HFFc6 (cell line): ENCODE measurements around the gene AFAP1. TPM values are rescaled to one million over a fixed set of nuclear protein-coding genes. Genes with fewer than 3 reads are reported as not detected.

Experiments
- DNase-seq: peaks from one replicate; pipeline ENCODE4 v3.0.0-alpha.2; 2018
- H3K27ac Mint-ChIP-seq: 2 replicates; pipeline ENCODE4 v1.8.0; 2020; ENCODE audit warnings: mild to moderate bottlenecking, mixed read lengths
- H3K27me3 Mint-ChIP-seq: 2 replicates; pipeline ENCODE4 v1.8.0; 2021; ENCODE audit warnings: mild to moderate bottlenecking, moderate library complexity, mixed read lengths; ENCODE audit not compliant: insufficient read depth
- H3K36me3 Mint-ChIP-seq: 2 replicates; pipeline ENCODE4 v1.8.0; 2021; ENCODE audit warnings: low read depth, mixed read lengths
- H3K4me1 Mint-ChIP-seq: 2 replicates; pipeline ENCODE4 v1.8.0; 2020; ENCODE audit warnings: low read depth, mixed read lengths
- H3K4me3 Mint-ChIP-seq: 2 replicates; pipeline ENCODE4 v1.8.0; 2020; ENCODE audit warnings: mild to moderate bottlenecking, moderate library complexity, mixed read lengths
- H3K9me3 Mint-ChIP-seq: 2 replicates; pipeline ENCODE4 v1.8.0; 2020; ENCODE audit warnings: mild to moderate bottlenecking, mixed read lengths
- total RNA-seq, 6 experiments: library from RNA; stranded (reverse); fragmentation: NEBNext Ultra II Directional; extraction: Animal tissue kit (Norgen Biotek cat#: 25700); gene quantifications; 2 replicates in 1 of 6; 3 replicates in 5 of 6; pipeline ENCODE4 v1.2.3, GENCODE V29; 2021
- TF ChIP-seq, protein P1 (sequence below): fragments of 200-600 bp; sonication (generic); IDR thresholded peaks from 2 replicates; pipeline ENCODE4 v1.5.0; 2021; ENCODE audit warnings: antibody characterized with exemption, mild to moderate bottlenecking

Gene AFAP1
- total RNA-seq, 6 experiments from 2014 or later = 99.7 to 116 (median 107) TPM

DNA sequence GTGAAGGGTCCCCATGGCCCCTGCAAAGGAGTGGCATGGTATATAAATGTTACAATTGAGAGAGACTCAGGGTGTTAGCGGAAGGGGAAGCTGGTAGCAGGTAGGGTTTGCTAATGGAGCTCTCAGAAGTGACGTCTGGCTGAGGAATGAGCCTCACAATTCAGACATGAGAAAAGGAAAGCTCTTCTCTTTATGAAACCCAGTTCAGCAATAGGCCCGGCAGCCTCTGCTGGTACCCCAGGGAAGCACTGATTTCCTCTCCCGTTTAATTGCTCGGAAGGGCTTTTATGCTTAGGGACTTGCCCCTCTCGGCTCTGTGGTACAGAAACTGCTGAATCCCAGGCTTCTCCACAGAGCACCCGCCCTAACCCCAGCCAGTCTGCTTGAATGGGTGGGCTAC is 19.4 kb upstream of the AFAP1 start:
- no peak overlapping the region; the same call in 1 of the 2 replicates for H3K27ac Mint-ChIP-seq
- H3K27me3 Mint-ChIP-seq = peaks cover 3% of the 10 kb centered on the region
- H3K4me1 Mint-ChIP-seq = peaks cover 54% of the 10 kb centered on the region
- H3K9me3 Mint-ChIP-seq = no peaks in the 10 kb centered on the region
- H3K4me3 Mint-ChIP-seq = no peak overlapping the region
- DNase-seq = no peak
- no peaks in the 10 kb centered on the region for H3K36me3 Mint-ChIP-seq
- TF ChIP-seq, protein P1, sequence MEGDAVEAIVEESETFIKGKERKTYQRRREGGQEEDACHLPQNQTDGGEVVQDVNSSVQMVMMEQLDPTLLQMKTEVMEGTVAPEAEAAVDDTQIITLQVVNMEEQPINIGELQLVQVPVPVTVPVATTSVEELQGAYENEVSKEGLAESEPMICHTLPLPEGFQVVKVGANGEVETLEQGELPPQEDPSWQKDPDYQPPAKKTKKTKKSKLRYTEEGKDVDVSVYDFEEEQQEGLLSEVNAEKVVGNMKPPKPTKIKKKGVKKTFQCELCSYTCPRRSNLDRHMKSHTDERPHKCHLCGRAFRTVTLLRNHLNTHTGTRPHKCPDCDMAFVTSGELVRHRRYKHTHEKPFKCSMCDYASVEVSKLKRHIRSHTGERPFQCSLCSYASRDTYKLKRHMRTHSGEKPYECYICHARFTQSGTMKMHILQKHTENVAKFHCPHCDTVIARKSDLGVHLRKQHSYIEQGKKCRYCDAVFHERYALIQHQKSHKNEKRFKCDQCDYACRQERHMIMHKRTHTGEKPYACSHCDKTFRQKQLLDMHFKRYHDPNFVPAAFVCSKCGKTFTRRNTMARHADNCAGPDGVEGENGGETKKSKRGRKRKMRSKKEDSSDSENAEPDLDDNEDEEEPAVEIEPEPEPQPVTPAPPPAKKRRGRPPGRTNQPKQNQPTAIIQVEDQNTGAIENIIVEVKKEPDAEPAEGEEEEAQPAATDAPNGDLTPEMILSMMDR = no peak

DNA sequence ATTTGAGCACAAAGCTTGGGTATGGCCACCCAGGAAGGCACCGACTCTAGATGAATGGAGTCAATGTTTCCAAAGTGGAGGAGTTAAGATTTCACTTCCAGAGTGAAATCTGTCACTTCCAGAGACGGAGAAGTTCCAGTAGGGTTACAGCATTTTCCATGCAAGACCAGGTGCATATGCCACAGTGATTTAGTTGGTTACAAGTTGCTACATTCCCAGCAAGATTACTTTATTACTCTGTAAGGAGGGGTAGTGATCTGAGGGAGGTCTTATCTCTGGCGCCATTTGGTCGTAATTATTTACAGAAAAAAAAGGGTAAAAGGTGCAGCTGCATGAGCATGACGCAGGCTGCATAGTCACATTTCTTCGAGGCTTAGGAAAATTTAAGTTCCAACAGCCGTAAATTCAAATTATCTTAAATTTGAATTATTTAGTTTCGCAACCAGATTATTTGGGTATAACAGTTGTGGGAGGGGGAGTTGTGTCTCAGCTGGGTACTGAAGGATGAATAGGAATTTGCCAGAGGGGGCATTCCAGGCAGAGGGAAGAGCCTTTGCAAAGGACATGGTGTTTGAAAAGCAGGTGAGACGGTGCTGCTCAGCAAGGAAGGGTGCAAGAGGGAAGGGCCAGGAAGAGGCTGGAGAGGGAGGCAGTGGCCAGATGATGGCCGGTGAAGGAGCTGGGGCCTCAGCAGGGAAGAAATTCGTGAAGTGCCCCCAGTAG is 17.4 kb upstream of the AFAP1 start:
- DNase-seq = no peak
- H3K36me3 Mint-ChIP-seq = peaks cover under 1% of the 10 kb centered on the region
- peak overlapping the region; percentile 90 for H3K27ac Mint-ChIP-seq
- H3K4me3 Mint-ChIP-seq = no peak overlapping the region
- TF ChIP-seq, protein P1 = no peak
- peaks cover under 1% of the 10 kb centered on the region; the same call in 1 of the 2 replicates for H3K9me3 Mint-ChIP-seq
- H3K4me1 Mint-ChIP-seq = peaks cover 54% of the 10 kb centered on the region
- H3K27me3 Mint-ChIP-seq = no peaks in the 10 kb centered on the region; the same call in 1 of the 2 replicates

DNA sequence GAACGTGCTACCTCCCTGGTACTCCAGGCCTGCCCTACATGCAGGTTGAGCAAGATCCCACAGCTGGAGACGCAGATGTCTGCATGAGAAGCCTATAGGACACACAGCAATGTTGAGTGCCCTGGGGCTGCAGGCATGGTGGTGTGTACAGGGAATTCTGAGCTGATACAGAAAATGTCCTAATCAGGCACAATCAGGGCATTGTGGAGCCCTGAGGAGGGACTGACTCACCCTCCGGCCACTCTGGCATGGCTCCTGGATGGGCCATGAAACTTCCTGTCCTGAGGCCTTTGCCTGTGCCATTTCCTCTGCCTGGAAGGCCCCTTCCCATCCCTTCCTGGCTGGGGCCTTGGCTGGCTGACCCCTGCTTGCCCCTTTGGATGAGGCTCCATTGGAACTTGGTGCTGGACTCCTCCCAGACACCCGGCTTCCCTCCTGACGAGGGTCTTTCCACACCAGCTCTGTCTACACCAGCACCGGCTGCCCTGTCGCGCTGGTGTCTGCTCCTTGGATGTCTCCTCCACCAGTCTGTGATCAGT is 16.7 kb upstream of the AFAP1 start:
- no peak overlapping the region for H3K4me3 Mint-ChIP-seq
- TF ChIP-seq, protein P1 = no peak
- peaks cover 54% of the 10 kb centered on the region for H3K4me1 Mint-ChIP-seq
- H3K27me3 Mint-ChIP-seq = no peaks in the 10 kb centered on the region; the same call in none of the 2 replicates
- peak; percentile 91 for DNase-seq
- peaks cover 8% of the 10 kb centered on the region for H3K9me3 Mint-ChIP-seq
- H3K27ac Mint-ChIP-seq = peak overlapping the region; percentile 90
- peaks cover 9% of the 10 kb centered on the region for H3K36me3 Mint-ChIP-seq

DNA sequence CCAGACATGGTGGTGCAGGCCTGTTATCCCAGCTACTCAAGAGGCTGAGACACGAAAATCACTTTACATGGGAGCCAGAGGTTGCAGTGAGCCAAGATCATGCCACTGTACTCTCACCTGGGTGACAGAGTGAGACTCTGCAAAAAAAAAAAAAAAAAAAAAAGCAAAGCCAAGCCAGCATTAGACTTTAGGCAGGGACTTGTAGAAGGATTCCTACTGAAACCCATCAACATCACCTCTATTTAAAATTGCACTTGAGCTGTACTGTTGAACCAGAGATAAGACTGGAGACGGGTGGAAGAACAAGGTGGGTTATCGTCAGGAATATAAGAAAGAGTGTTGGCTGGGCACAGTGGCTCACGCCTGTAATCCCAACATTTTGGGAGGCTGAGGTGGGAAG is 15.7 kb upstream of the AFAP1 start:
- Mint-ChIP-seq H3K4me3 (no peak overlapping the region), H3K27me3 (no peaks in the 10 kb centered on the region; the same call in none of the 2 replicates), H3K9me3 (peaks cover 17% of the 10 kb centered on the region), H3K36me3 (peaks cover 15% of the 10 kb centered on the region), H3K27ac (peak overlapping the region; percentile 24; the same call in 1 of the 2 replicates), H3K4me1 (peaks cover 45% of the 10 kb centered on the region)
- TF ChIP-seq, protein P1 = no peak
- DNase-seq = no peak

DNA sequence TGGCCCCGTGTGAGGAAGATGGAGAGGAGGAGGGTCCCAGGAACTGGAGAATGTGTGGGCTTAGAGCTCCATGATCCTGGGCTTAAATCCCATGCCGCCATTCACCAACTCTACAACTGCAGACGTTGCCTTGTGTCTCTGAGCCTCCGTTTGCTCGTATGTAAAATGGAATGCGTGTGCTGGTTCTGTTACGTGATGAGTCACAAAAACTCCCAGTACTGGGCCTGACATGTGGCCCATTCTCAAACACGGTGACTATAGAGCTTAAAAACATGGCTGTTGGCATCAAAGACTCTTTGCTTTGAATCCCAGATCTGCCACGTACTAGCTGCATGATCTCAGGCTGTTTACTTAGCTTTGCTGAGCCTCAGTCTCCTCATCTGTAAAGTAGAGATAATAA is 13.0 kb upstream of the AFAP1 start:
- peaks cover 6% of the 10 kb centered on the region for H3K27me3 Mint-ChIP-seq
- TF ChIP-seq, protein P1 = no peak
- H3K4me3 Mint-ChIP-seq = no peak overlapping the region
- peaks cover 17% of the 10 kb centered on the region for H3K9me3 Mint-ChIP-seq
- H3K4me1 Mint-ChIP-seq = peaks cover 43% of the 10 kb centered on the region
- peaks cover 15% of the 10 kb centered on the region for H3K36me3 Mint-ChIP-seq
- no peak for DNase-seq
- H3K27ac Mint-ChIP-seq = no peak overlapping the region
